ENCODE data around the gene NR3C2.

NR3C2 gene

GRCh38 chr4:148073349-148073748 lies 368.9 kb downstream of the NR3C2 start:
- no peak for DNase-seq (ENCODE audit: low spot score)

- DNase-seq (ENCODE audit: low spot score) = no peak
Measured at GRCh38 chr4:148072789-148073188, 369.4 kb downstream of the NR3C2 start.

GRCh38 chr4:148071009-148071408 lies 371.2 kb downstream of the NR3C2 start:
- no peak for DNase-seq (ENCODE audit: low spot score)

- no peak for DNase-seq (ENCODE audit: low spot score)
Measured at GRCh38 chr4:148069895-148070178, 372.4 kb downstream of the NR3C2 start.

- no peak for DNase-seq (ENCODE audit: low spot score)
Measured at GRCh38 chr4:148069086-148069894, 372.9 kb downstream of the NR3C2 start.

GRCh38 chr4:148068065-148068911 lies 373.9 kb downstream of the NR3C2 start:
- no peak for DNase-seq (ENCODE audit: low spot score)

GRCh38 chr4:148067301-148067916 lies 374.8 kb downstream of the NR3C2 start:
- no peak for DNase-seq (ENCODE audit: low spot score)

GRCh38 chr4:148065075-148065474 lies 377.1 kb downstream of the NR3C2 start:
- no peak for DNase-seq (ENCODE audit: low spot score)

GRCh38 chr4:148064451-148064850 lies 377.8 kb downstream of the NR3C2 start:
- DNase-seq (ENCODE audit: low spot score) = no peak

- DNase-seq (ENCODE audit: low spot score) = no peak
Measured at GRCh38 chr4:148062301-148062950, 379.8 kb downstream of the NR3C2 start.

- DNase-seq (ENCODE audit: low spot score) = no peak
Measured at GRCh38 chr4:148061795-148062194, 380.4 kb downstream of the NR3C2 start.

- DNase-seq (ENCODE audit: low spot score) = no peak
Measured at GRCh38 chr4:148061141-148061481, 381.1 kb downstream of the NR3C2 start.

- no peak for DNase-seq (ENCODE audit: low spot score)
Measured at GRCh38 chr4:148060264-148061140, 381.7 kb downstream of the NR3C2 start.

GRCh38 chr4:148059617-148060180 lies 382.5 kb downstream of the NR3C2 start:
- no peak for DNase-seq (ENCODE audit: low spot score)

GRCh38 chr4:148057984-148058859 lies 384.0 kb downstream of the NR3C2 start:
- no peak for DNase-seq (ENCODE audit: low spot score)

GRCh38 chr4:148057516-148057915 lies 384.7 kb downstream of the NR3C2 start:
- DNase-seq (ENCODE audit: low spot score) = no peak

GRCh38 chr4:148056879-148057278 lies 385.3 kb downstream of the NR3C2 start:
- DNase-seq (ENCODE audit: low spot score) = peak; percentile 10

- DNase-seq (ENCODE audit: low spot score) = no peak
Measured at GRCh38 chr4:148055844-148056243, 386.4 kb downstream of the NR3C2 start.

GRCh38 chr4:148054275-148054674 lies 387.9 kb downstream of the NR3C2 start:
- no peak for DNase-seq (ENCODE audit: low spot score)

Data from cerebellar cortex (tissue), 1 donor.